ENCODE measurements around the gene GPR55.

The GPR55 gene

GRCh38 chr2:230902180-230902899 is 22.7 kb downstream of the GPR55 start:
- no peak overlapping the region for H3K4me3 ChIP-seq (ENCODE audit: low read depth, low read length)
- no peaks in the 10 kb centered on the region for H3K9me3 ChIP-seq (ENCODE audit: control insufficient read depth, low read length)
- H3K27me3 ChIP-seq (ENCODE audit: control insufficient read depth, insufficient read depth, low read length) = no peaks in the 10 kb centered on the region
- no peak overlapping the region for H3K9ac ChIP-seq
- no peaks in the 10 kb centered on the region for H3K79me2 ChIP-seq
- no peak overlapping the region for H3K27ac ChIP-seq
- TF ChIP-seq CTCF (IDR thresholded peaks at IDR 0.05) = peak; percentile 83
- no peak overlapping the region for H3K4me2 ChIP-seq (ENCODE audit: low read length)
- H3K4me1 ChIP-seq = no peaks in the 10 kb centered on the region
- H2AFZ ChIP-seq = no peak overlapping the region
- H3K36me3 ChIP-seq (ENCODE audit: control insufficient read depth, insufficient read depth, low read length) = no peaks in the 10 kb centered on the region

- Histone ChIP-seq H3K27ac (no peak overlapping the region), H3K4me3 (ENCODE audit: low read depth, low read length) (no peak overlapping the region), H3K9ac (no peak overlapping the region), H3K36me3 (ENCODE audit: control insufficient read depth, insufficient read depth, low read length) (no peaks in the 10 kb centered on the region), H3K4me1 (no peaks in the 10 kb centered on the region), H3K79me2 (no peaks in the 10 kb centered on the region), H3K4me2 (ENCODE audit: low read length) (no peak overlapping the region), H2AFZ (no peak overlapping the region), H3K27me3 (ENCODE audit: control insufficient read depth, insufficient read depth, low read length) (no peaks in the 10 kb centered on the region), H3K9me3 (ENCODE audit: control insufficient read depth, low read length) (no peaks in the 10 kb centered on the region)
- TF ChIP-seq CTCF (IDR thresholded peaks at IDR 0.05) = no peak
Measured at GRCh38 chr2:230901006-230901405, 24.0 kb downstream of the GPR55 start.

GRCh38 chr2:230900336-230900995 is 24.6 kb downstream of the GPR55 start:
- Histone ChIP-seq H3K27ac (no peak overlapping the region), H3K36me3 (ENCODE audit: control insufficient read depth, insufficient read depth, low read length) (no peaks in the 10 kb centered on the region), H3K27me3 (ENCODE audit: control insufficient read depth, insufficient read depth, low read length) (no peaks in the 10 kb centered on the region), H3K9ac (no peak overlapping the region), H3K4me2 (ENCODE audit: low read length) (no peak overlapping the region), H3K4me3 (ENCODE audit: low read depth, low read length) (no peak overlapping the region), H2AFZ (no peak overlapping the region), H3K4me1 (no peaks in the 10 kb centered on the region), H3K79me2 (no peaks in the 10 kb centered on the region), H3K9me3 (ENCODE audit: control insufficient read depth, low read length) (no peaks in the 10 kb centered on the region)
- no peak for TF ChIP-seq CTCF (IDR thresholded peaks at IDR 0.05)

- no peak overlapping the region for H2AFZ ChIP-seq
- H3K4me2 ChIP-seq (ENCODE audit: low read length) = no peak overlapping the region
- H3K4me3 ChIP-seq (ENCODE audit: low read depth, low read length) = no peak overlapping the region
- H3K9me3 ChIP-seq (ENCODE audit: control insufficient read depth, low read length) = no peaks in the 10 kb centered on the region
- H3K9ac ChIP-seq = no peak overlapping the region
- no peaks in the 10 kb centered on the region for H3K36me3 ChIP-seq (ENCODE audit: control insufficient read depth, insufficient read depth, low read length)
- TF ChIP-seq CTCF (IDR thresholded peaks at IDR 0.05) = no peak
- H3K79me2 ChIP-seq = no peaks in the 10 kb centered on the region
- no peak overlapping the region for H3K27ac ChIP-seq
- no peaks in the 10 kb centered on the region for H3K4me1 ChIP-seq
- no peaks in the 10 kb centered on the region for H3K27me3 ChIP-seq (ENCODE audit: control insufficient read depth, insufficient read depth, low read length)
Measured at GRCh38 chr2:230899786-230900185, 25.3 kb downstream of the GPR55 start.

All from parathyroid adenoma (tissue), 2 donors.